Measurements from ENCODE around the gene MBOAT1.

DNA sequence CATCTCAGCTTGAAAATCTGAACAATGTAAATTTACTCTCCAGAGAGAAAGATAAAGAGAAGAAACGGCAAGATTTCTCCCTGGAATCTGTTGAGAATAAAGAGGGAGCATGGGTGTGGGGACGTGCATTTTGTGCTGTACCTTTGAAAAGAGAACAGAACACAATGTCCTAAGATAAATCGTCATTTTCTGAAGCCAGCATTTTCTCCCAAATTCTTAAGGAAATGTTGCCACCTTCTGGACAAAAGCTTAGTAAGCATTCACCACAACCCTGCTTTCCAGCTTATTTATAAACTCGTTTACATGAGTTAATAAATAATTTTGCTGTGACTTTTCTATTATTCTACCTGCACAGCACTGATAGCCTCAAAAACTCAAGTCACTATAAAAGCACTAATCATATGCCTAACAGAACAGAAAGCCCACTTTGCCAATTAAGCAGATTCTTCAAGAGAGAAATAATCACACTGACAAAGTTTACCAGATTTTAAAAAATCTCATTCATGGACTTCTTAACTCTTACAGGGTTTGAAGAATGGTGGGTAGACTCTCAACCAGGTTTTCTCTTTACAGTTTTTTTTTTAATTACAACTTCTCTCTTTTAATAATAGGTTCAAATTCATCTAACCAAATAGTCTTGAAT is 155.8 kb downstream of the MBOAT1 start:
- TF ChIP-seq, protein P1, sequence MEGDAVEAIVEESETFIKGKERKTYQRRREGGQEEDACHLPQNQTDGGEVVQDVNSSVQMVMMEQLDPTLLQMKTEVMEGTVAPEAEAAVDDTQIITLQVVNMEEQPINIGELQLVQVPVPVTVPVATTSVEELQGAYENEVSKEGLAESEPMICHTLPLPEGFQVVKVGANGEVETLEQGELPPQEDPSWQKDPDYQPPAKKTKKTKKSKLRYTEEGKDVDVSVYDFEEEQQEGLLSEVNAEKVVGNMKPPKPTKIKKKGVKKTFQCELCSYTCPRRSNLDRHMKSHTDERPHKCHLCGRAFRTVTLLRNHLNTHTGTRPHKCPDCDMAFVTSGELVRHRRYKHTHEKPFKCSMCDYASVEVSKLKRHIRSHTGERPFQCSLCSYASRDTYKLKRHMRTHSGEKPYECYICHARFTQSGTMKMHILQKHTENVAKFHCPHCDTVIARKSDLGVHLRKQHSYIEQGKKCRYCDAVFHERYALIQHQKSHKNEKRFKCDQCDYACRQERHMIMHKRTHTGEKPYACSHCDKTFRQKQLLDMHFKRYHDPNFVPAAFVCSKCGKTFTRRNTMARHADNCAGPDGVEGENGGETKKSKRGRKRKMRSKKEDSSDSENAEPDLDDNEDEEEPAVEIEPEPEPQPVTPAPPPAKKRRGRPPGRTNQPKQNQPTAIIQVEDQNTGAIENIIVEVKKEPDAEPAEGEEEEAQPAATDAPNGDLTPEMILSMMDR (conservative IDR thresholded peaks at IDR 0.05), result peak; percentile 76
- TF ChIP-seq EZH2 (IDR thresholded peaks at IDR 0.05; ENCODE audit: low read depth), result no peak
